Choroid plexus epithelial cell (primary cell): ENCODE data around the gene CABP2.

Experiments used
- DNase-seq: peaks from one replicate; pipeline ENCODE4 v3.0.0-alpha.2; 2010; ENCODE audit warnings: low read depth
- H3K4me3 ChIP-seq: 2 replicates; pipeline ENCODE4 v1.5.1; 2011; ENCODE audit warnings: low read depth, mild to moderate bottlenecking, control low read depth, low read length, moderate library complexity
- CTCF ChIP-seq: conservative IDR thresholded peaks from 2 replicates; pipeline ENCODE4 v1.5.1; 2011; ENCODE audit warnings: low read depth, mild to moderate bottlenecking, control low read depth, inconsistent platforms, low read length, moderate library complexity

Gene CABP2

DNA sequence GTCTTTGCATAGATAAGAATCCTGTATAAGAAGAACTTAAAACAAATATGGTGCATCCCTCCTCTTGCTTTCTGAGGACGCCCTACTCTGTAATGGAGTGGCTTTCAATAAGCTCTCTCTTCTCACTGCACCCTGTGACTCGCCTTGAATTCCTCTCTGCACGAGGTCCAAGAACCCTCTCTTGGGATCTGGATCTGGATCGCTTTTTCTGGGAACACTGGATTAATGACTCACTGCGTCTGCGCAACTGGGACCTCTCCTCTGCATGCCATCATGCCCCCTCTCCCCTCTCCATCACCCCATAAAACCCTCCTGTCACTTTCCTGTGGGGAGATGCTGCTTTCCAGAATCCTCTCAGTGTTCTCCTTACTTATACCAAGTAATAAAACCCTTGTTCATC lies 15.1 kb upstream of the CABP2 start:
- TF ChIP-seq CTCF: no peak
- DNase-seq: no peak

DNA sequence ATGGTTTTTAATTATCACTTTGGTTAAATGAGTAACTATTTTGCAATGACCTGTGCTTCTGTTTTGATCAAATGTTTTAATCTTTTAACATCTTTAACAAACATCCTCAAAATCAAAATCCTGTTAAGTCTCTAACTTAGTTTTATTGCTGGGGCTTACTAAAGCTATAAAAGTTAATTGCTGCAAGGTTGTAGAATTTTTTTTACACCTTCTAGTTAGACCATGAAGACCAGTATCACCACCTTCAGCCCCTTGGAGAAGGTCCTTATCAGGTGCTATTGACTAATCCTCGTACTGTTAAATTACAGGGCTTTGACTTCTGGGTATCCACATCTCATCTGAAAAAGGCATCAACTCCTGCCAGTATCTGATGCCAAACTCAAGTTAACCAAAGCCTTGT lies 12.3 kb upstream of the CABP2 start:
- DNase-seq: no peak
- H3K4me3 ChIP-seq: no peak overlapping the region
- TF ChIP-seq CTCF: no peak

More for the DNA sequence above, 15.1 kb upstream of the CABP2 start:
- H3K4me3 ChIP-seq: no peak overlapping the region

DNA sequence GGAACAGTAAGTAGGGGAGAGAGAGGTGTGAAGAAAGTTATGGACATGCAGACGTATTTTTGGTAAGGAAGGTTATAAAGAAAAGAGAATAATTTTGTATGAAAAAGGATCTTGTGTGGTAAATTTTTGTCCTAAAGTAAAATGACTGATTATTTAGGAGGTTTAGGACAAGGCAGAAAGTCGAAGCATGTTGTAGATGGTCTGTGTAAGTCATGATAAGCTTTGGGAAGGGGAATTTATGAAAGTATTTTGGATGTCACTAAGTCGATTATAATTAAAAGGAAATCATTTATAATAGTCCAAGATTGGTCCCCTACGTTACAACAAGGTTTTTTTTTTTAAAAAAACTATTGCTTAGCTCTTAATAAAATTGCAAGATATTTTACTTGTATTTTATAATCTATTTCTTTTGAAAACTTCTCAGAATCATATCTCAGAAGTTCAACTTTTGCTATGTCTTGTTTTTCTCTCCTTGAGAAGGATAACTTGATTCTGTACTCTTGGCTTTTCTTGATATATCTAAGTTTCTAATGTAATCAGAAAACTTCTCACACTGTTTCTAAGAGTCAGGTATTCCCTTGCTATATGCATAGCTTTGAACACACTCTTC lies 10.9 kb upstream of the CABP2 start:
- no peak overlapping the region for H3K4me3 ChIP-seq
- DNase-seq: no peak
- TF ChIP-seq CTCF: no peak

DNA sequence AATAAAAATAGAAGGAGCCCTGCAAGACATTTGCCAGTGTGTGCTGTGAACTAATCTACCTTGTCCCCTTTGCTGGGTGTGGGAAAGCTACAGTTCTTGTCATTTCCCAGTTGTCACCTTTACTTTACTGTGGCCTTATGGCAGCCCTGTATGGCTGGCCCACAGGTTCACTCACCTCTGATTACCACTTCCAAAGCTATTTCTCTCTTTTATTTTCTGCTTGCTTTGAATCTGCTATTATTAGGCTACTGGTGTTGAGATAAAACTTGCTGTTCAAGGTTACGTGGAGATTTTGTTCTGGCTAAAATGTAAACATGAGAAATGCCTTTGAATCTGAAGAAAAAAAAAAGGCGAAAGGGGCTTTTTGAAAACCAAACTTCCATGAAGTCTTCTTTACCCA lies 9.6 kb upstream of the CABP2 start:
- no peak for TF ChIP-seq CTCF
- H3K4me3 ChIP-seq: no peak overlapping the region
- DNase-seq: no peak

- H3K4me3 ChIP-seq: no peak overlapping the region
- TF ChIP-seq CTCF: no peak
- no peak for DNase-seq
These were observed 7.0 kb upstream of the CABP2 start for GRCh38 chr11:67530282-67530592.

- H3K4me3 ChIP-seq: no peak overlapping the region
- no peak for DNase-seq
- no peak for TF ChIP-seq CTCF
These were observed 5.1 kb upstream of the CABP2 start for GRCh38 chr11:67528376-67528775.

DNA sequence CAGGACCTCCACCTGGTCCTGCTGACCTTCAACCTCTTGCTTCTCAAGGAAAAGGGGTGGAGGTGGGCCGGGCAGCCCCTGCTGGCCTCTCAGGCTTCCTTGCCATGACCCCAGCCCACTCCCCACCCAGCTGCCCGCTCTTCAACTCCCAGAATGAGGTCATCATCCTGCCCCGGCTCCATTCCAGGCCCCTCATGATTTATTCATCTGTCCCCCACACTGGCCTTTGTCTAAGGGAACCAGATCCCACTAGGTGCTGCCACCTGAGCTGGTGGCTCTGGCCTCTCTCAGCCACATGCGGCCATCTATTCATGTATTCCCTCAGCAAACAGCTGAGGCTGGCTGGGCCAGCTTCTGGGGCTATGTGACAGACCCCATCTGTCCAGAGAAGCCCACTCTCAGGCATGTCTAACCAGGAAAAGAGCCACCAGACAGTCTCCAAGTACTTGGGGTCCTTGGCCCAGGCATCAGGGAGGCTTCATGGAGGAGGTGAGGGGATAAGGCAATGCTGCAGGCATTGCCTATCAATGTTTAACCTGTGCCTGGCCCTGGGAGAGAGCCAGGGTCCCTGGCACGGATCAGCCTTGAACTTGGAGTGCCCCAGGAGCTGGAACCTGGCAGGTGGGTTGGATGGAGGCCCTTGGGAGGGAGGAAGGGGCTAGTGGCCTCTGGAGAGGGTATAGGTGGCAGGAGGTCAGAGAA lies 2.2 kb upstream of the CABP2 start:
- no peak for DNase-seq
- H3K4me3 ChIP-seq: no peak overlapping the region
- TF ChIP-seq CTCF: no peak
